SK-N-MC (cell line): ENCODE results near the gene NCKAP5.

ENCODE experiments used
- EZH2 ChIP-seq: fragments of 200-600 bp; sonication (generic); IDR thresholded peaks from one replicate; pipeline ENCODE4 v1.6.1; 2017; ENCODE audit warnings: antibody characterized with exemption
- POLR2AphosphoS5 ChIP-seq: IDR thresholded peaks from 2 replicates; pipeline ENCODE4 v1.6.1; 2012; ENCODE audit warnings: mild to moderate bottlenecking, low read depth, low read length, borderline replicate concordance

DNA sequence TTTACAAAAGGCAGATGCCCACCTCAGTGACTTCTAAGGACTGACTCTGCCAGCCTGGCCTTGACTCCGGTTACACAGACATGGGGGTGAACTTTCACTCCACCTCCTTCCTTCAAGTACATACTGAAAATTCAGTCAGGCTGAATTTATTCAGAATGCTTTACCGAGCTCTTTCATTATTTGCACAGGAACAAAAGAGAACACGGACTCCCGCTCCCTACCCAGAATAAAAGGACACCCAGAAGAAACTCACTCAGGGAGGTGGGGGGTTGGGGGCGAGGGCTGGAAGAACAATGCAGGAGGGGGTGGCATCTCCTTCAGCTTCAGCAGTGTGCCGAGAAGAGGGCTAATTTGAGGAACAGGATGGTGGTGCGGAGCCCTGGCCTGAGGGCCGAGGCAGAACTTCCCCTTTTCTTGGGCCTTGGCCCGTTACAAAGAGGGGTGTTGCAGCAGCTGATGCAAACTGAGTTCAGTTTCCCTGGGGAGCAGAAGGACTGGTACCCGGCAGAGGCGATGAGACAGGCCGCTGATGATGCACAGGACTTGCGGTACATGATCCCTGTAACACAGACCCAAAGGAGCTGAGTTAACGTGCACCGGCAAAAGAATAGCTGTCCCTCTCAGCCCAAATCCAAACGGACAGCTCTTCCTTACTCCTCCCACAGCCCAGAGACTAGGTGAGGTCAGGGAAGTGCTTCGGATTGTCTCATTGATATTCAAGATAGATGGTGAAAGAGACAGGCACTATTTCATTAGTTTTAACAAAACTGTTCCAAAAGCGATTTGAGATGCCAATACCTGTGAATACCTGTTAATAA is 922.3 kb downstream of the NCKAP5 start:
- TF ChIP-seq POLR2AphosphoS5 (no peak), EZH2 (no peak)
